SK-N-SH (cell line): Measurements from ENCODE around the gene SLCO4A1. TPM values are rescaled to one million over a fixed set of nuclear protein-coding genes. Genes with fewer than 3 reads are reported as not detected.

Experiments used
- CTCF ChIA-PET: fragments of 300-600, 350-600 bp; formaldehyde crosslinking; extraction: SDS; loops from one replicate; lab custom pipeline; 2021; lab: Yijun Ruan, JAX
- POLR2A ChIA-PET: fragments of 350-600 bp; sonication (Branson Sonifier 250); formaldehyde crosslinking; extraction: SDS; loops from one replicate; lab custom pipeline; 2020; ENCODE audit warnings: antibody characterized with exemption, inconsistent platforms; lab: Yijun Ruan, JAX
- DNase-seq: peaks from one replicate; pipeline ENCODE4 v3.0.0; 2012
- H2AFZ ChIP-seq: fragments of 200-600 bp; sonication (generic); 2 replicates; pipeline ENCODE4 v1.8.1; 2016; ENCODE audit warnings: antibody characterized with exemption, mild to moderate bottlenecking, low read depth
- H3F3A ChIP-seq: fragments of 200-600 bp; sonication (generic); replicated peaks from 2 replicates; pipeline ENCODE3; 2016; ENCODE audit warnings: antibody characterized with exemption, mild to moderate bottlenecking; ENCODE audit not compliant: insufficient read depth
- H3K27ac ChIP-seq, 2 experiments: fragments of 200-500 bp in 1 of 2; fragments of 200-600 bp in 1 of 2; sonication (Bioruptor generic) in 1 of 2; sonication (generic), shearing (Covaris generic) in 1 of 2; 2 replicates each; pipeline versions ENCODE4 v1.5.1 to v1.6.1; 2014 to 2016; ENCODE audit warnings: low read depth in 2 of 2, inconsistent platforms in 1 of 2, low read length in 1 of 2, mild to moderate bottlenecking in 1 of 2, mixed read lengths in 1 of 2
- H3K27me3 ChIP-seq: fragments of 200-600 bp; sonication (generic), shearing (Covaris generic); 2 replicates; pipeline ENCODE4 v1.6.1; 2016; ENCODE audit warnings: mixed run types; ENCODE audit not compliant: insufficient read depth
- H3K36me3 ChIP-seq, 2 experiments: fragments of 200-500 bp in 1 of 2; fragments of 200-600 bp in 1 of 2; sonication (Bioruptor generic) in 1 of 2; sonication (generic) in 1 of 2; replicated peaks in 1 of 2; 2 replicates each; pipeline versions ENCODE3 to v1.5.1; 2014 to 2016; ENCODE audit warnings: low read length in 1 of 2, mild to moderate bottlenecking in 1 of 2; ENCODE audit not compliant: insufficient read depth in 2 of 2, control insufficient read depth in 1 of 2
- H3K4me1 ChIP-seq, 2 experiments: fragments of 200-500 bp in 1 of 2; fragments of 200-600 bp in 1 of 2; sonication (Bioruptor generic) in 1 of 2; sonication (generic), shearing (Covaris generic) in 1 of 2; 2 replicates each; pipeline versions ENCODE4 v1.5.1 to v1.6.1; 2014 to 2016; ENCODE audit warnings: low read depth in 1 of 2, low read length in 1 of 2, mixed run types in 1 of 2; ENCODE audit not compliant: insufficient read depth in 2 of 2, control insufficient read depth in 1 of 2
- H3K4me2 ChIP-seq: fragments of 200-600 bp; sonication (generic), shearing (Covaris generic); 2 replicates; pipeline ENCODE4 v1.6.1; 2017; ENCODE audit warnings: mixed run types
- H3K4me3 ChIP-seq, 2 experiments: fragments of 200-500 bp in 1 of 2; fragments of 200-600 bp in 1 of 2; sonication (Bioruptor generic) in 1 of 2; sonication (generic), shearing (Covaris generic) in 1 of 2; 2 replicates each; pipeline versions ENCODE4 v1.5.1 to v1.8.1; 2014 to 2016; ENCODE audit warnings: low read depth in 2 of 2, inconsistent platforms in 1 of 2, low read length in 1 of 2, mild to moderate bottlenecking in 1 of 2, mixed read lengths in 1 of 2, moderate library complexity in 1 of 2
- H3K79me2 ChIP-seq: fragments of 200-600 bp; sonication (generic); 2 replicates; pipeline ENCODE4 v1.8.1; 2017; ENCODE audit warnings: mild to moderate bottlenecking; ENCODE audit not compliant: insufficient read depth
- H3K9ac ChIP-seq: fragments of 200-600 bp; sonication (generic); 2 replicates; pipeline ENCODE4 v1.6.1; 2017; ENCODE audit warnings: mixed run types
- H3K9me2 ChIP-seq: fragments of 200-600 bp; sonication (generic); 2 replicates; pipeline ENCODE4 v1.6.1; 2017; ENCODE audit warnings: mixed run types
- H3K9me3 ChIP-seq: fragments of 200-600 bp; sonication (generic); 2 replicates; pipeline ENCODE4 v1.6.1; 2017; ENCODE audit warnings: mixed run types, mild to moderate bottlenecking, moderate library complexity
- H4K20me1 ChIP-seq: fragments of 200-600 bp; sonication (generic); 2 replicates; pipeline ENCODE4 v1.6.1; 2017; ENCODE audit warnings: mild to moderate bottlenecking, mixed run types; ENCODE audit not compliant: insufficient read depth
- CHD2 ChIP-seq: fragments of 150-350 bp; IDR thresholded peaks from 2 replicates; pipeline ENCODE4 v1.6.1; 2018; ENCODE audit warnings: low read length; ENCODE audit not compliant: partially characterized antibody
- JUND ChIP-seq: IDR thresholded peaks from 2 replicates; pipeline ENCODE4 v1.4.0; 2012
- MAX ChIP-seq: IDR thresholded peaks from 2 replicates; pipeline ENCODE4 v1.4.0; 2012; ENCODE audit warnings: low read depth
- MEF2A ChIP-seq: IDR thresholded peaks from 2 replicates; pipeline ENCODE4 v1.4.0; 2012; ENCODE audit warnings: low read depth, borderline replicate concordance
- REST ChIP-seq: IDR thresholded peaks from 2 replicates; pipeline ENCODE4 v1.6.1; 2012; ENCODE audit warnings: mild to moderate bottlenecking, low read depth, low read length, moderate library complexity
- RFX5 ChIP-seq: IDR thresholded peaks from 2 replicates; pipeline ENCODE4 v1.6.1; 2012; ENCODE audit warnings: mild to moderate bottlenecking, improper control_type of control experiment, low read length
- WGBS: methylation state at CpG from one replicate; pipeline ENCODE4 v1.1.6; 2017; ENCODE audit warnings: low lambda C conversion rate; 5-methylcytosine and 5-hydroxymethylcytosine counted together
- polyA plus RNA-seq, 3 experiments: library from polyadenylated mRNA; depleted of rRNA; stranded (reverse); fragments of >200 nt; gene quantifications; 2 replicates each; pipeline ENCODE4 v1.2.3, GENCODE V29; 2012
- TF ChIP-seq, protein P1 (sequence below): fragments of 150-350 bp; IDR thresholded peaks from 2 replicates; pipeline ENCODE4 v1.6.1; 2017; ENCODE audit warnings: antibody characterized with exemption, low read length, low read depth, borderline replicate concordance

Gene SLCO4A1
- polyA plus RNA-seq, 1 of the 3 experiments (the other 2 are of a cell fraction) = 0.33 TPM

DNA sequence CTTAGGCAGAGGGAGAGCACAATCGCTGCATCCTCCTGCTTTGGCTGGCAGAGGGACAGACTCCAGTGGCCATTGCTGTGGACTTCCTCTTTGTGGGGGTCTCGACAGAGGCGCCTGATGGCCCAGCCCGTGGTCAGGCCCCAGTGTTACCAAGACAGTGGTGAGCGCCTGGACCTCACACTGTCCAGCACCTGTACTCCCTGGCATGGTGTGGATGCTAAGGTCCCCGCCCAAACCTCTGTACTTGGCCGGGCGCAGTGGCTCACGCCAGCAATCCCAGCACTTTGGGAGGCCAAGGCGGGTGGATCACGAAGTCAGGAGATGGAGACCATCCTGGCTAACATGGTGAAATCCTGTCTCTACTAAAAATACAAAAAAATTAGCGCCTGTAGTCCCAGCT, 64.0 kb downstream of the SLCO4A1 start:
- Histone ChIP-seq H3K9ac (no peak overlapping the region), H3K9me3 (no peaks in the 10 kb centered on the region), H3K79me2 (no peaks in the 10 kb centered on the region), H4K20me1 (no peaks in the 10 kb centered on the region), H3K36me3 (no peaks in the 10 kb centered on the region), H3F3A (peaks cover 15% of the 10 kb centered on the region), H2AFZ (no peak overlapping the region), H3K4me1 (peaks cover 19 to 27% of the 10 kb centered on the region in 2 experiments; a peak in 3 of 4 replicates), H3K27me3 (peaks cover 30% of the 10 kb centered on the region), H3K4me3 (no peak overlapping the region), H3K4me2 (no peak overlapping the region), H3K9me2 (no peaks in the 10 kb centered on the region), H3K27ac (no peak overlapping the region)
- 91% methylated on average over 8 of the region's 12 CpGs for WGBS
- TF ChIP-seq MAX = no peak
- POLR2A ChIA-PET = no interaction called here
- CTCF ChIA-PET = interaction anchor here (0.6 to 5.0 kb wide), 3 partner anchors 12 to 90 kb away, joined by 3 to 31 read pairs (median 4); partner anchors contain the start of gene MRGBP
- DNase-seq = no peak

GRCh38 chr20:62706857-62707256, 64.6 kb downstream of the SLCO4A1 start:
- Histone ChIP-seq H3K4me1 (peaks cover 23 to 27% of the 10 kb centered on the region in 2 experiments; a peak in 3 of 4 replicates), H3K4me3 (no peak overlapping the region), H4K20me1 (no peaks in the 10 kb centered on the region), H3K9me3 (no peaks in the 10 kb centered on the region), H3K9ac (no peak overlapping the region), H3K4me2 (no peak overlapping the region), H3K36me3 (no peaks in the 10 kb centered on the region)
- CTCF ChIA-PET = interaction anchor here (1.4 to 5.0 kb wide), 4 partner anchors 9 to 90 kb away, joined by 3 to 31 read pairs (median 4); no protein-coding TSS in a partner anchor
- WGBS = 92% methylated on average over 12 of the region's 12 CpGs
- TF ChIP-seq REST (no peak), JUND (no peak), MEF2A (no peak), CHD2 (no peak), RFX5 (no peak), MAX (no peak)
- TF ChIP-seq, protein P1, sequence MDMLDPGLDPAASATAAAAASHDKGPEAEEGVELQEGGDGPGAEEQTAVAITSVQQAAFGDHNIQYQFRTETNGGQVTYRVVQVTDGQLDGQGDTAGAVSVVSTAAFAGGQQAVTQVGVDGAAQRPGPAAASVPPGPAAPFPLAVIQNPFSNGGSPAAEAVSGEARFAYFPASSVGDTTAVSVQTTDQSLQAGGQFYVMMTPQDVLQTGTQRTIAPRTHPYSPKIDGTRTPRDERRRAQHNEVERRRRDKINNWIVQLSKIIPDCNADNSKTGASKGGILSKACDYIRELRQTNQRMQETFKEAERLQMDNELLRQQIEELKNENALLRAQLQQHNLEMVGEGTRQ = no peak
- TF ChIP-seq, all 33 proteins: peak for 0
- Histone ChIP-seq H3K9me2 (no peaks in the 10 kb centered on the region), H3K27ac (no peak overlapping the region), H3K79me2 (no peaks in the 10 kb centered on the region), H2AFZ (no peak overlapping the region), H3K27me3 (peaks cover 30% of the 10 kb centered on the region), H3F3A (peaks cover 15% of the 10 kb centered on the region)
- POLR2A ChIA-PET = no interaction called here
- no peak for DNase-seq
